Measurements from ENCODE around the gene SPDL1. TPM values are rescaled to one million over a fixed set of nuclear protein-coding genes. Genes with fewer than 3 reads are reported as not detected.

Gene SPDL1
- total RNA-seq, result 10 to 100 TPM; 35.0 to 37.4 TPM

DNA sequence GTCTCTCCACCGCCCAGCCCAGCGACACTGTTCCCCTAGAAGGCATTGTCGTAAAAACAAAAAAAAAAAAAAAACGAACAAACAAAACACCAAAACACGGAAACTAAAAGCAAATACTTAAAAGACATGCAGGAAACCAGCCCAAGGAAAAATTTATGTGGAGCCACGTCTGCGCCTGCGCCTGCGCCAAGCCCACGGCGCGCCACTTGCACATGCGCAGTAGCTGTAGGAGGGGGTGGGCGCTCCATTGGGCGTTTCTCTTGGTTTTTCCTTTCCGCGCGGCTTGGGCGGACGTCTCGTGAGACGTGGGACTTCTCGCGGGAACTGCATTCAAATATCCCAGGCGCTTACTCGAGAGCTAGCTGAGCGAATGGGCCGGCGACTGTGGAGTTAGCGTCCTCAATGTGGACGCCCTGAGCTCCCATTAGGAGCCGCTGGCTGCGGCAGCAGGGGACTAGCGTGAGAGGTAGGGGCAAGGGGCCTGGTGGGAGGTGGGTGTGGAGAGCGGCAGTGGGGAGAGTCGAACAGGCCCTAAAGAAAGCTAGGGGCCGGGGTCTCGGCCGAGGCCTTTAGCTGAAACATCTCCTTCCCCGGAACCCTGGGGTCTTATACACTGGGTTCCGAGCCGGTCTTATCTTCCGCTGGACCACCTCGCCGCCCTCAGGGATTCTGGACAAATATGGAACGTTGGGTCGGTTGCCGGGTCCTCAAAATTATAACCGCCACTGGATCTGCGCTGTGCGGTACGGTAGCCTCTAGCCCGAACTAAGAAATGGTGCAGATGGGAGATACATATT lies at the start of gene SPDL1:
SPDL1 (plus strand) TSS at position 350 of the 797 bp plus-strand sequence. CDS start 4,644 bp downstream, outside the sequence.
- peak; percentile 95 for ATAC-seq (ENCODE audit: low read depth)
- Mint-ChIP-seq H3K27me3 (peaks cover 13% of the 10 kb centered on the region), H3K4me1 (peaks cover 20% of the 10 kb centered on the region), H3K4me3 (peak within 1 kb of the TSS; percentile 99), H3K27ac (peak within 1 kb of the TSS; percentile 96), H3K9me3 (no peaks in the 10 kb centered on the region), H3K36me3 (peaks cover 11% of the 10 kb centered on the region)
- POLR2A ChIA-PET, result interaction anchor here (0.7 to 1.4 kb wide), 11 partner anchors 9 to 1071 kb away, joined by 3 to 39 read pairs (median 4); partner anchors contain the start of gene DOCK2
- DNase-seq, result peak; percentile 93

GRCh38 chr5:169534311-169534880 lies 49.2 kb upstream of the SPDL1 start:
- DNase-seq, result no peak
- no peaks in the 10 kb centered on the region for H3K9me3 Mint-ChIP-seq
- POLR2A ChIA-PET, result no interaction called here
- H3K27me3 Mint-ChIP-seq, result peaks cover 5% of the 10 kb centered on the region
- H3K4me3 Mint-ChIP-seq, result no peak overlapping the region
- no peaks in the 10 kb centered on the region for H3K4me1 Mint-ChIP-seq
- H3K27ac Mint-ChIP-seq, result no peak overlapping the region
- no peak for ATAC-seq (ENCODE audit: low read depth)
- no peaks in the 10 kb centered on the region for H3K36me3 Mint-ChIP-seq

DNA sequence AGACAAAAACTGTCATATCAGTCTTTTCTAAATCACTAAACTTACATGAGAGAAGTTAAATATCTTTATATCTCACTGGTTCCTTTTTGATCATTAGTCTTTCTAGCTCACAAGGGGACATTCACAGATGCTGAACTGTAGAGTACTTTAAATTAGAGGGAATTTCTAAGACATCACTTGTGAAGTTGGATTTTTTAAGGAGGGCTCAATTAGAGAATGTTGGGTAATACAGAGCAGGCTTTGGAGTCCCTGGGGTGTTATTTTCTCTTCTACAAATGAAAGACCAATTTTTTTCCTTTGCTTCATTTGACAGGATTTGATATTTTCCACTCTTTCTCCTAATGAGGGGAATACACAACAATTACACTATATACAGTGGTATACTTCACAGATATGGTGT lies 48.6 kb upstream of the SPDL1 start:
- no peak for ATAC-seq (ENCODE audit: low read depth)
- no peaks in the 10 kb centered on the region for H3K36me3 Mint-ChIP-seq
- no peaks in the 10 kb centered on the region for H3K4me1 Mint-ChIP-seq
- no peak overlapping the region for H3K4me3 Mint-ChIP-seq
- POLR2A ChIA-PET, result no interaction called here
- DNase-seq, result no peak
- peaks cover 5% of the 10 kb centered on the region for H3K27me3 Mint-ChIP-seq
- H3K9me3 Mint-ChIP-seq, result no peaks in the 10 kb centered on the region
- no peak overlapping the region for H3K27ac Mint-ChIP-seq

GRCh38 chr5:169538944-169539343 lies 44.6 kb upstream of the SPDL1 start:
- H3K27me3 Mint-ChIP-seq, result peaks cover 2% of the 10 kb centered on the region
- H3K27ac Mint-ChIP-seq, result no peak overlapping the region
- no peak overlapping the region for H3K4me3 Mint-ChIP-seq
- POLR2A ChIA-PET, result no interaction called here
- no peak for ATAC-seq (ENCODE audit: low read depth)
- H3K36me3 Mint-ChIP-seq, result no peaks in the 10 kb centered on the region
- DNase-seq, result no peak
- H3K9me3 Mint-ChIP-seq, result no peaks in the 10 kb centered on the region
- H3K4me1 Mint-ChIP-seq, result no peaks in the 10 kb centered on the region

DNA sequence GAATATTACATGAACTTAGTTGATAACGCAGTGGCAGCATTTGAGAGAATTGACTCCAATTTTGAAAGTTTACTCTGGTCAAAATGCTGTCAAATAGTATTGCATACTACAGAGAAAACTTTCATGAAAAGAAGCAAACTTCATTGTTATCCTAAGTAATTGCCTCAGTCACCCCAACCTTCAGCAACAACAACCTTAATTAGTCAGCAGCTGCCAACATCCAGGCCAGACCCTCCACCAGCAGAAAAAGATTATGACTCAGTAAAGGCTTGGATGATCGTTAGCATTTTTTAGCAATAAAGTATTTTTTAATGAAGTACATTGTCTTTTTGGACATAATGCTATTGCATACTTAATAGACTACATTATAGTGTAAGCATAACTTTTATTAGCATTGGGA lies 40.8 kb upstream of the SPDL1 start:
- H3K27me3 Mint-ChIP-seq, result peaks cover 9% of the 10 kb centered on the region
- H3K27ac Mint-ChIP-seq, result no peak overlapping the region
- H3K4me3 Mint-ChIP-seq, result no peak overlapping the region
- ATAC-seq (ENCODE audit: low read depth) (no peak), DNase-seq (no peak)
- POLR2A ChIA-PET, result no interaction called here
- no peaks in the 10 kb centered on the region for H3K36me3 Mint-ChIP-seq
- H3K9me3 Mint-ChIP-seq, result no peaks in the 10 kb centered on the region
- no peaks in the 10 kb centered on the region for H3K4me1 Mint-ChIP-seq

- no peak overlapping the region for H3K4me3 Mint-ChIP-seq
- H3K27me3 Mint-ChIP-seq, result peaks cover 9% of the 10 kb centered on the region
- DNase-seq (no peak), ATAC-seq (ENCODE audit: low read depth) (no peak)
- H3K9me3 Mint-ChIP-seq, result no peaks in the 10 kb centered on the region
- no peaks in the 10 kb centered on the region for H3K4me1 Mint-ChIP-seq
- H3K36me3 Mint-ChIP-seq, result no peaks in the 10 kb centered on the region
- no peak overlapping the region for H3K27ac Mint-ChIP-seq
- POLR2A ChIA-PET, result no interaction called here
Observed at GRCh38 chr5:169544264-169544950, 39.2 kb upstream of the SPDL1 start.

GRCh38 chr5:169545762-169546161 lies 37.8 kb upstream of the SPDL1 start:
- H3K4me1 Mint-ChIP-seq, result no peaks in the 10 kb centered on the region
- no peak overlapping the region for H3K4me3 Mint-ChIP-seq
- no peaks in the 10 kb centered on the region for H3K9me3 Mint-ChIP-seq
- DNase-seq (no peak), ATAC-seq (ENCODE audit: low read depth) (no peak)
- H3K36me3 Mint-ChIP-seq, result no peaks in the 10 kb centered on the region
- H3K27ac Mint-ChIP-seq, result no peak overlapping the region
- peaks cover 12% of the 10 kb centered on the region for H3K27me3 Mint-ChIP-seq
- POLR2A ChIA-PET, result no interaction called here

GRCh38 chr5:169546346-169546745 lies 37.2 kb upstream of the SPDL1 start:
- Mint-ChIP-seq H3K9me3 (no peaks in the 10 kb centered on the region), H3K4me3 (no peak overlapping the region), H3K4me1 (no peaks in the 10 kb centered on the region), H3K27ac (no peak overlapping the region), H3K36me3 (no peaks in the 10 kb centered on the region), H3K27me3 (peaks cover 18% of the 10 kb centered on the region)
- ATAC-seq (ENCODE audit: low read depth) (no peak), DNase-seq (no peak)
- POLR2A ChIA-PET, result no interaction called here

GRCh38 chr5:169547508-169547907 lies 36.1 kb upstream of the SPDL1 start:
- Mint-ChIP-seq H3K4me3 (no peak overlapping the region), H3K9me3 (no peaks in the 10 kb centered on the region), H3K27me3 (peaks cover 21% of the 10 kb centered on the region), H3K27ac (no peak overlapping the region), H3K4me1 (no peaks in the 10 kb centered on the region), H3K36me3 (no peaks in the 10 kb centered on the region)
- DNase-seq (no peak), ATAC-seq (ENCODE audit: low read depth) (no peak)
- POLR2A ChIA-PET, result no interaction called here

DNA sequence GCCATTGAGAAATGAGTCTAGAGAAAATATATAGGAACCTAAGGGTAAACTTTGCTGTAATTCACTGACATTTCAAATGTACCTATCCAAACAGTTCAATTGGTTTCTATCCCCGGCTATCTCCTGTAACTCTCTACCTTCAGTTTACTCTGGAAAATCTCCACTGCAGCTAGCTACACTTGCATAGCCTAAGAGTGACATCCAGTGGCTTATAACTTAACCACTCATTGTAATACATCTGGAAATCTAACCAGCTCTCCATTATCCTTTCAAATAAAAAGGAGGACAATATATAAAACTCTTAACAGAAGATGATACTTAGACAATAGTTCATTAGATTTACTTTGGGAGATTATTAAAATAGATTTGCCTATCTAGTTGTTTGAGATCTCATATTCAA lies 35.3 kb upstream of the SPDL1 start:
- POLR2A ChIA-PET, result no interaction called here
- no peak overlapping the region for H3K4me3 Mint-ChIP-seq
- H3K27me3 Mint-ChIP-seq, result peaks cover 27% of the 10 kb centered on the region
- H3K27ac Mint-ChIP-seq, result no peak overlapping the region
- H3K9me3 Mint-ChIP-seq, result no peaks in the 10 kb centered on the region
- no peaks in the 10 kb centered on the region for H3K4me1 Mint-ChIP-seq
- H3K36me3 Mint-ChIP-seq, result no peaks in the 10 kb centered on the region
- ATAC-seq (ENCODE audit: low read depth) (no peak), DNase-seq (no peak)

- Mint-ChIP-seq H3K27me3 (peaks cover 33% of the 10 kb centered on the region), H3K4me3 (no peak overlapping the region), H3K4me1 (no peaks in the 10 kb centered on the region), H3K9me3 (no peaks in the 10 kb centered on the region), H3K36me3 (no peaks in the 10 kb centered on the region), H3K27ac (no peak overlapping the region)
- ATAC-seq (ENCODE audit: low read depth), result no peak
- DNase-seq, result no peak
- POLR2A ChIA-PET, result no interaction called here
Observed at GRCh38 chr5:169549453-169550100, 34.0 kb upstream of the SPDL1 start.

DNA sequence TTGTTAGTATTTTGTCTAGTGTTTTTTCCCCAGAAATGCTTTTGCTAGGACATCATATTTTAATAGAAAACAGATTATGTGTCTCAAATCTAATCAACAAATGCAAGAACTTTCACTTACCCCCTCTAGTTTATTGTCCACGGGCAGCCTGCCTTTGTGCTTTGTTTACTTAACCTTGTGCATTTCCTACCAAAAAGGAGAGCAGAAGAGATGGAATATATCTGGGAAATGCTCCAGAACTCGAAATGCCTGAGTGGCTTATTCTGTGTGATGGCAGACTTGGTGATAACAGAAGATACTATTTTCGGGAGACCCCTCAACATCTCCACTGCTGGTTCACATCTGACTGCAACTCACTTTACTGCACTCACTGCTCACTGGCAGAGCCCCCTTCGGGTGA lies 33.3 kb upstream of the SPDL1 start:
- ATAC-seq (ENCODE audit: low read depth) (no peak), DNase-seq (no peak)
- H3K27me3 Mint-ChIP-seq, result peaks cover 33% of the 10 kb centered on the region
- no peaks in the 10 kb centered on the region for H3K9me3 Mint-ChIP-seq
- no peaks in the 10 kb centered on the region for H3K4me1 Mint-ChIP-seq
- H3K27ac Mint-ChIP-seq, result no peak overlapping the region
- H3K4me3 Mint-ChIP-seq, result no peak overlapping the region
- H3K36me3 Mint-ChIP-seq, result no peaks in the 10 kb centered on the region
- POLR2A ChIA-PET, result no interaction called here

GRCh38 chr5:169551146-169551545 lies 32.4 kb upstream of the SPDL1 start:
- peaks cover 33% of the 10 kb centered on the region for H3K27me3 Mint-ChIP-seq
- H3K4me1 Mint-ChIP-seq, result no peaks in the 10 kb centered on the region
- ATAC-seq (ENCODE audit: low read depth), result no peak

More at GRCh38 chr5:169551146-169551545, 32.4 kb upstream of the SPDL1 start:
- H3K36me3 Mint-ChIP-seq, result no peaks in the 10 kb centered on the region
- DNase-seq, result no peak
- H3K9me3 Mint-ChIP-seq, result no peaks in the 10 kb centered on the region
- H3K27ac Mint-ChIP-seq, result no peak overlapping the region
- POLR2A ChIA-PET, result no interaction called here
- no peak overlapping the region for H3K4me3 Mint-ChIP-seq
